Nephron progenitor cell (in vitro differentiated cells): ENCODE results near the gene TRIM29.

Experiments used
- DNase-seq: peaks from one replicate; pipeline ENCODE4 v3.0.0; 2021
- H3K27ac Mint-ChIP-seq: 2 replicates; pipeline ENCODE4 v1.8.0; 2021; ENCODE audit warnings: mild to moderate bottlenecking, moderate library complexity, mixed read lengths
- H3K27me3 Mint-ChIP-seq: 2 replicates; pipeline ENCODE4 v1.8.0; 2021; ENCODE audit warnings: mild to moderate bottlenecking, low read depth, mixed read lengths; ENCODE audit not compliant: poor library complexity
- H3K36me3 Mint-ChIP-seq: 2 replicates; pipeline ENCODE4 v1.8.0; 2021; ENCODE audit warnings: low read depth, mixed read lengths
- H3K4me1 Mint-ChIP-seq: 2 replicates; pipeline ENCODE4 v1.8.0; 2021; ENCODE audit warnings: mixed read lengths
- H3K4me3 Mint-ChIP-seq: 2 replicates; pipeline ENCODE4 v1.8.0; 2021; ENCODE audit warnings: mild to moderate bottlenecking, moderate library complexity, mixed read lengths
- H3K9me3 Mint-ChIP-seq: 2 replicates; pipeline ENCODE4 v1.8.0; 2021; ENCODE audit warnings: mild to moderate bottlenecking, moderate library complexity, mixed read lengths
- CTCF ChIP-seq: fragments of 200-600 bp; sonication (generic); IDR thresholded peaks from 2 replicates; pipeline ENCODE4 v1.5.0; 2021; ENCODE audit warnings: antibody characterized with exemption

The TRIM29 gene

GRCh38 chr11:120095516-120095915 lies 42.4 kb downstream of the TRIM29 start:
- DNase-seq, result no peak
- Mint-ChIP-seq H3K4me3 (no peak overlapping the region), H3K4me1 (peaks cover 59% of the 10 kb centered on the region), H3K9me3 (no peaks in the 10 kb centered on the region), H3K27ac (no peak overlapping the region), H3K27me3 (peaks cover 18% of the 10 kb centered on the region), H3K36me3 (no peaks in the 10 kb centered on the region)
- no peak for TF ChIP-seq CTCF

GRCh38 chr11:120091701-120092100 lies 46.2 kb downstream of the TRIM29 start:
- DNase-seq, result no peak
- Mint-ChIP-seq H3K36me3 (no peaks in the 10 kb centered on the region), H3K4me1 (peaks cover 30% of the 10 kb centered on the region), H3K4me3 (no peak overlapping the region), H3K27ac (no peak overlapping the region), H3K27me3 (peaks cover 16% of the 10 kb centered on the region), H3K9me3 (peaks cover 4% of the 10 kb centered on the region)
- no peak for TF ChIP-seq CTCF

- no peak for TF ChIP-seq CTCF
- DNase-seq, result no peak
- Mint-ChIP-seq H3K4me3 (no peak overlapping the region), H3K27ac (no peak overlapping the region), H3K9me3 (peaks cover 10% of the 10 kb centered on the region), H3K4me1 (peaks cover 30% of the 10 kb centered on the region), H3K36me3 (no peaks in the 10 kb centered on the region), H3K27me3 (peaks cover 19% of the 10 kb centered on the region)
These were observed 46.8 kb downstream of the TRIM29 start for GRCh38 chr11:120091121-120091520.

- no peak overlapping the region for H3K27ac Mint-ChIP-seq
- no peak for DNase-seq
These were observed 47.5 kb downstream of the TRIM29 start for GRCh38 chr11:120090411-120090810.

GRCh38 chr11:120089036-120090001 lies 48.6 kb downstream of the TRIM29 start:
- H3K36me3 Mint-ChIP-seq, result peaks cover 8% of the 10 kb centered on the region
- no peak overlapping the region for H3K4me3 Mint-ChIP-seq
- TF ChIP-seq CTCF, result no peak
- H3K27me3 Mint-ChIP-seq, result peaks cover 23% of the 10 kb centered on the region
- H3K27ac Mint-ChIP-seq, result no peak overlapping the region
- peaks cover 16% of the 10 kb centered on the region for H3K4me1 Mint-ChIP-seq
- no peak for DNase-seq
- peaks cover 20% of the 10 kb centered on the region for H3K9me3 Mint-ChIP-seq

More at GRCh38 chr11:120090411-120090810, 47.5 kb downstream of the TRIM29 start:
- Mint-ChIP-seq H3K9me3 (peaks cover 17% of the 10 kb centered on the region), H3K36me3 (peaks cover 6% of the 10 kb centered on the region), H3K4me3 (no peak overlapping the region), H3K4me1 (peaks cover 23% of the 10 kb centered on the region), H3K27me3 (peaks cover 23% of the 10 kb centered on the region)
- no peak for TF ChIP-seq CTCF
